Calu3 (cell line): ENCODE data around the gene GRIP1. TPM values are rescaled to one million over a fixed set of nuclear protein-coding genes. Genes with fewer than 3 reads are reported as not detected.

Source experiments
- BruUV-seq: library from RNA; stranded (reverse); fragments of 400-500 nt; replicated peaks from 2 replicates; lab custom pipeline; 2021; lab: Mats Ljungman, UMichigan
- CTCF ChIA-PET: fragments of 300-600 bp; sonication (Branson Sonifier 250); formaldehyde crosslinking; loops from one replicate; lab custom pipeline; 2022; ENCODE audit warnings: antibody characterized with exemption; lab: Charles Lee
- DNase-seq: peaks from one replicate; pipeline ENCODE4 v3.0.0; 2022
- H3K27ac Mint-ChIP-seq: one replicate; pipeline ENCODE4 v1.8.0; 2022; ENCODE audit warnings: mixed read lengths; ENCODE audit not compliant: unreplicated experiment
- H3K27me3 Mint-ChIP-seq: one replicate; pipeline ENCODE4 v1.8.0; 2022; ENCODE audit warnings: mixed read lengths; ENCODE audit not compliant: unreplicated experiment
- H3K36me3 Mint-ChIP-seq: one replicate; pipeline ENCODE4 v1.8.0; 2022; ENCODE audit warnings: mild to moderate bottlenecking, moderate library complexity, mixed read lengths; ENCODE audit not compliant: insufficient read depth, unreplicated experiment
- H3K4me1 Mint-ChIP-seq: one replicate; pipeline ENCODE4 v1.8.0; 2022; ENCODE audit warnings: mild to moderate bottlenecking, low read depth, mixed read lengths; ENCODE audit not compliant: unreplicated experiment
- H3K4me3 Mint-ChIP-seq: one replicate; pipeline ENCODE4 v1.8.0; 2022; ENCODE audit warnings: mild to moderate bottlenecking, low read depth, moderate library complexity, mixed read lengths; ENCODE audit not compliant: unreplicated experiment
- H3K9me3 Mint-ChIP-seq: one replicate; pipeline ENCODE4 v1.8.0; 2022; ENCODE audit warnings: low read depth, mixed read lengths; ENCODE audit not compliant: unreplicated experiment
- CTCF ChIP-seq: fragments of 200-600 bp; IDR thresholded peaks from one replicate; pipeline ENCODE4 v1.8.0; 2022; ENCODE audit warnings: antibody characterized with exemption; ENCODE audit not compliant: unreplicated experiment
- intact Hi-C: fragments of 100-400 bp; cut with micrococcal nuclease; formaldehyde crosslinking; loops from one replicate; pipeline ENCODE4 v1.10.0; 2022; ENCODE audit not compliant: unreplicated experiment
- total RNA-seq: library from RNA; stranded (reverse); gene quantifications from 2 replicates; pipeline ENCODE4 v1.2.3, GENCODE V29; 2022

GRIP1 gene
- total RNA-seq, 1 experiment from 2014 or later, result 47.4 TPM

- no peaks in the 10 kb centered on the region for H3K9me3 Mint-ChIP-seq
- H3K4me1 Mint-ChIP-seq, result no peaks in the 10 kb centered on the region
- no peak for DNase-seq
- BruUV-seq, result no TSS peak
- no peak overlapping the region for H3K4me3 Mint-ChIP-seq
- no peaks in the 10 kb centered on the region for H3K27me3 Mint-ChIP-seq
- peaks cover 5% of the 10 kb centered on the region for H3K36me3 Mint-ChIP-seq
- TF ChIP-seq CTCF, result no peak
- intact Hi-C loops, result no loop called here
- CTCF ChIA-PET, result no interaction called here
- no peak overlapping the region for H3K27ac Mint-ChIP-seq
Observed at GRCh38 chr12:66320996-66321395, 357.9 kb downstream of the GRIP1 start.

- H3K4me1 Mint-ChIP-seq, result no peaks in the 10 kb centered on the region
- TF ChIP-seq CTCF, result no peak
- no peak overlapping the region for H3K4me3 Mint-ChIP-seq
- H3K36me3 Mint-ChIP-seq, result no peaks in the 10 kb centered on the region
- CTCF ChIA-PET, result no interaction called here
- intact Hi-C loops, result no loop called here
- no TSS peak for BruUV-seq
- DNase-seq, result no peak
- H3K27ac Mint-ChIP-seq, result no peak overlapping the region
- H3K27me3 Mint-ChIP-seq, result no peaks in the 10 kb centered on the region
- no peaks in the 10 kb centered on the region for H3K9me3 Mint-ChIP-seq
Observed at GRCh38 chr12:66319266-66319954, 359.5 kb downstream of the GRIP1 start.

GRCh38 chr12:66314278-66314677, 364.6 kb downstream of the GRIP1 start:
- Mint-ChIP-seq H3K4me3 (no peak overlapping the region), H3K4me1 (no peaks in the 10 kb centered on the region), H3K27me3 (no peaks in the 10 kb centered on the region), H3K9me3 (no peaks in the 10 kb centered on the region), H3K27ac (no peak overlapping the region), H3K36me3 (peaks cover 10% of the 10 kb centered on the region)
- BruUV-seq, result no TSS peak
- CTCF ChIA-PET, result no interaction called here
- no peak for TF ChIP-seq CTCF
- intact Hi-C loops, result no loop called here
- DNase-seq, result no peak

- CTCF ChIA-PET, result no interaction called here
- no peak for TF ChIP-seq CTCF
- Mint-ChIP-seq H3K27ac (no peak overlapping the region), H3K4me1 (no peaks in the 10 kb centered on the region), H3K36me3 (peaks cover 15% of the 10 kb centered on the region), H3K4me3 (no peak overlapping the region), H3K27me3 (no peaks in the 10 kb centered on the region), H3K9me3 (no peaks in the 10 kb centered on the region)
- intact Hi-C loops, result no loop called here
- no TSS peak for BruUV-seq
- no peak for DNase-seq
Observed at GRCh38 chr12:66312189-66312588, 366.7 kb downstream of the GRIP1 start.
